NT2/D1 (cell line): Measurements from ENCODE around the gene ODAD2.

Experiments
- DNase-seq: peaks from one replicate; pipeline ENCODE4 v3.0.0-alpha.2; 2011; ENCODE audit warnings: low read depth, low spot score
- H3K27me3 ChIP-seq: 2 replicates; pipeline ENCODE4 v1.6.0; 2011; ENCODE audit warnings: mild to moderate bottlenecking; ENCODE audit not compliant: insufficient read length, insufficient read depth
- H3K36me3 ChIP-seq: 2 replicates; pipeline ENCODE4 v1.6.1; 2011; ENCODE audit warnings: mild to moderate bottlenecking, low read length, mixed read lengths; ENCODE audit not compliant: insufficient read depth, insufficient read length
- H3K4me1 ChIP-seq: 2 replicates; pipeline ENCODE4 v1.5.1; 2011; ENCODE audit not compliant: insufficient read depth, insufficient read length
- H3K4me3 ChIP-seq: 2 replicates; pipeline ENCODE4 v1.5.1; 2011; ENCODE audit warnings: low read depth; ENCODE audit not compliant: insufficient read length
- H3K9ac ChIP-seq: 2 replicates; pipeline ENCODE4 v1.6.0; 2011; ENCODE audit warnings: low read depth; ENCODE audit not compliant: insufficient read length
- H3K9me3 ChIP-seq: 2 replicates; pipeline ENCODE4 v1.5.1; 2011; ENCODE audit warnings: mild to moderate bottlenecking, low read length; ENCODE audit not compliant: insufficient read depth
- SUZ12 ChIP-seq: IDR thresholded peaks from 2 replicates; pipeline ENCODE4 v1.6.1; 2011; ENCODE audit not compliant: insufficient read length, insufficient read depth; ENCODE audit errors: extremely low read depth
- YY1 ChIP-seq: IDR thresholded peaks from 2 replicates; pipeline ENCODE4 v1.6.1; 2011; ENCODE audit not compliant: insufficient read length, insufficient read depth
- ZNF274 ChIP-seq: IDR thresholded peaks from 2 replicates; pipeline ENCODE4 v1.6.1; 2011; ENCODE audit warnings: mild to moderate bottlenecking, low read depth, low read length

The ODAD2 gene

DNA sequence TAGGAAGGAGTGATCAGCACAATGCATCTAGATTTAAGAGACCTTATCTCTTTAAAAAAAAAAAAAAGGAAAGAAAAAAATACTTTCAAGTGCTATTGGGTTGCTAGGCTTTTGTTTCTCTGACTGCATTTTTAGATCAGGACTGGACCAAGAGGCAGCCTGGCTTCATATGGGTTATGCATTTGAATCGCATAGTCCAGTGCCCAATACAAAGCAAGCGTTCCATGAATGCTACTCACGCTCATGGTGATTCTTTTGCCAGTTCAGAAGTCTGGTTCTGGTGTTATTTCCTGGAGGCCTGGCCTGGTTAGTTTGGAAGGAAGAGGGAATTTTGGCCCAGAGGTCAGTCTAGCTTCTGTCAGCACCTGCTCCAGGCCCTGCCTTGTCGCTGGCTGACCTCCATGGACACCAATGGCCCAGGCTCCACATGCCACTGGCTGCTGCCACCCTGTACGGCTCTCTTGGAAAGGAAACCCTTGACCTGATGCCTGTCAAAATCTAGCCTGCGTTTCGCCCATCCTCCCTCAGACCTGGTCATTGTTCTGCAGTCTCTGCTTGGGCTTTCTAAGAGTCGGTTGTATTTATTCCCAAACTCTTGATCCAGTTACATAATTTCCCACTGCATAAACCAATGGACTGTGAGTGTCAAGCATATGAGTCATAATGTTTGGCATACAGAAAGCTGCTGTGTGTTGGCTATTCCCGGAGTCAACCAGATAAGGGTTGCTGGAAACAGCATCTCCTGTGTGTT lies 178.9 kb downstream of the ODAD2 start:
- Histone ChIP-seq H3K27me3 (no peaks in the 10 kb centered on the region), H3K4me1 (no peaks in the 10 kb centered on the region), H3K9me3 (no peaks in the 10 kb centered on the region), H3K4me3 (no peak overlapping the region), H3K36me3 (no peaks in the 10 kb centered on the region), H3K9ac (no peak overlapping the region)
- DNase-seq = no peak
- TF ChIP-seq YY1 = no peak
- no peak for TF ChIP-seq ZNF274
- no peak for TF ChIP-seq SUZ12

DNA sequence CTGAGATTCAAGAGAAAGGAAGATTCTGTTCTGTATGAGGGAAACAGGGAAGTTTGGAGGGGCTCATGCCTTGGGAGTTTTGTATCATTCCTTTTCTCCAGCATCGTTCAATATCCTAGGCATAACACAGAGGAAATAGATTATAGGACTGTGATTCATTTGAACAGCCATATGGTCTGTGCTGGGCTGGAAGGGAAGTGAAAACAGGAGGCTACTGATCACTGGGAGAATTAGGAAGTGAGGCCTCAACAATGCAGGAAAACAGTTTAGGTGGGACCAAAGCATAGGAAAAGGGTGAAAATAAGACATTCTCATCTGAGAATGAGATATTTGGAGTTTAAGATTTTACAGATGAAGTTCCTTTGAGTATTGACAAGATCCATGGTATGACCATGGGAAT lies 182.6 kb downstream of the ODAD2 start:
- DNase-seq = no peak
- Histone ChIP-seq H3K36me3 (no peaks in the 10 kb centered on the region), H3K4me3 (no peak overlapping the region), H3K4me1 (no peaks in the 10 kb centered on the region), H3K9ac (no peak overlapping the region), H3K9me3 (no peaks in the 10 kb centered on the region), H3K27me3 (no peaks in the 10 kb centered on the region)
- no peak for TF ChIP-seq ZNF274
- no peak for TF ChIP-seq YY1
- TF ChIP-seq SUZ12 = no peak

DNA sequence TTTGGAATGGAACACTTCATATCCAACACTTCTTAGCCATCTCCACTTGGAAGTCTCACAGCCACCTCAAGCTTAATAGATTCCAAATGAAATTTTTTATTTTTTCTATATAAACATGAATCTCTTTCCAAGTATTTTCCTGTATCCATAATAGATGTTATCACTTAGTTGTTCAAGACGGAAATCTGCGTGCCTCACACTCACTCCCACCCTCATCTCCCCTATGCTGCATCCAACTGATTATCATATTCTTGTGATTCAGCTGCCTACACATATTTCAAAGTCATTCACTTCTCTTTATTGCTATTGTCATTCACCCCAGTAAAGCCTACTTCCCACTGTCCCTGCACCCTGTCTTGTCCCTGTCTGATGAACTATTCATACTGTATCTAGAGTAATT lies 183.0 kb downstream of the ODAD2 start:
- H3K4me3 ChIP-seq = no peak overlapping the region
- H3K27me3 ChIP-seq = no peaks in the 10 kb centered on the region
- no peaks in the 10 kb centered on the region for H3K4me1 ChIP-seq
- H3K9me3 ChIP-seq = no peaks in the 10 kb centered on the region
- TF ChIP-seq SUZ12 (no peak), YY1 (no peak), ZNF274 (no peak)
- no peaks in the 10 kb centered on the region for H3K36me3 ChIP-seq
- DNase-seq = no peak
- H3K9ac ChIP-seq = no peak overlapping the region

DNA sequence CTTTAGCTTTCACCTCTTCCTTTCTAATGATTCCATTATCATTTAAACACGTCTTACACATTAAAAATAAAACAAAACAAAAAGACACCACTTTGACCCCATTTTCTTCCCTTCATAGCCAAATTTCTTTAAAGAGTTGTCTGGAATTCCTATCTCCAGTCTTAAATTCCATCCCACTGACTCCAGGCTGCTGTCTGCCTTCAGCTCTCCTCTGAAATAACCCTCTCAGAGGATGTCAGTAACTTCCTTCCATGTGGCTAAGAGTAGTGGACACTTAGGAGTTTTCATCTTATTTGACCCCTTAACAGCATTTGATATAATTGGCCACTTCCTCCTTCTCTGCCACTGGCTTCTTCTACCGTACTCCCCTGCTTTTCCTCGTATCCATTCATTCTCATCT lies 183.6 kb downstream of the ODAD2 start:
- Histone ChIP-seq H3K4me1 (no peaks in the 10 kb centered on the region), H3K9me3 (no peaks in the 10 kb centered on the region), H3K9ac (no peak overlapping the region), H3K4me3 (no peak overlapping the region), H3K27me3 (no peaks in the 10 kb centered on the region), H3K36me3 (no peaks in the 10 kb centered on the region)
- TF ChIP-seq SUZ12 (no peak), ZNF274 (no peak), YY1 (no peak)
- DNase-seq = peak; percentile 5

DNA sequence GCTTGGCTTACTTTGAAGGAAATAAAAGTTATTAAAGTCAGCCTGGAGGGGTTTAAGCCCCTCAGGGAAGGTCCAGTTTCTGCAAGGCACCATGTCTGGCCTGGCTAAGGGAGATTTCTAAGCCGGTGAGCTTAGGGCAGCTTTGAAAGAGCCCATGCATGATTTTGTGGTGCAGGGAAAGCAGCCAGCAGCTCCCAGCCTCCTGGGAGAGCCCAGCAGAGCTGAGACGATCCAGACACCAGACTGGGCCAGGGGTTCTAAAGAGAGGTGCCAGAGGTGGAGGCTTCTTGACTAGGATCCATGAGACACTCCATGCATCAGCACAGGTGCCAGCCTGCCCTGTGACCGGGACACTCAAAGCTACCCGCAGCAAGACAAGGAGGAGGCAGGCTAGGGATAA lies 193.7 kb downstream of the ODAD2 start:
- no peak overlapping the region for H3K9ac ChIP-seq
- H3K4me3 ChIP-seq = no peak overlapping the region
- H3K9me3 ChIP-seq = no peaks in the 10 kb centered on the region
- no peaks in the 10 kb centered on the region for H3K27me3 ChIP-seq
- H3K36me3 ChIP-seq = no peaks in the 10 kb centered on the region
- no peaks in the 10 kb centered on the region for H3K4me1 ChIP-seq
- TF ChIP-seq YY1 (no peak), SUZ12 (no peak), ZNF274 (no peak)
- DNase-seq = no peak

DNA sequence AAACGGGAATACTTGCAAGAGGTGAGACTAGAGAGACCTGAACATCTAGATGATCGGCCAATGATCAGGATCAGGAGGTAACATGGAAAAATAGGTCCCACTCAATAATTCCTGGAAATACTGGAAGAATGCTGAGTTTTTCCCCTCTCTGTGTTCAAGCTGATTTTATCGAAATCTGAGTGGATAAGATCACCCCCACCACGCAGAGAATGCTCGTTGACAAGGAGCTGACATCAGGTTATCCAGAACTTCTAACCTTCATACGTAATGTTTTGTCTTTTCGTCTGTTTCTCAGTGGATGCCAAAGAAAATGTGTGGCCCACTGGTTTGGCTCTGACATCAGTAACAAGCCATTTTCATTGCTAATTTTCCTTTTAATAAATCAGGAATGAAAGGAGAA lies 194.7 kb downstream of the ODAD2 start:
- no peak for TF ChIP-seq ZNF274
- TF ChIP-seq SUZ12 = no peak
- TF ChIP-seq YY1 = no peak
- H3K9ac ChIP-seq = no peak overlapping the region
- H3K4me1 ChIP-seq = no peaks in the 10 kb centered on the region
- no peak overlapping the region for H3K4me3 ChIP-seq
- DNase-seq = no peak
- H3K27me3 ChIP-seq = no peaks in the 10 kb centered on the region
- H3K36me3 ChIP-seq = no peaks in the 10 kb centered on the region
- H3K9me3 ChIP-seq = no peaks in the 10 kb centered on the region

DNA sequence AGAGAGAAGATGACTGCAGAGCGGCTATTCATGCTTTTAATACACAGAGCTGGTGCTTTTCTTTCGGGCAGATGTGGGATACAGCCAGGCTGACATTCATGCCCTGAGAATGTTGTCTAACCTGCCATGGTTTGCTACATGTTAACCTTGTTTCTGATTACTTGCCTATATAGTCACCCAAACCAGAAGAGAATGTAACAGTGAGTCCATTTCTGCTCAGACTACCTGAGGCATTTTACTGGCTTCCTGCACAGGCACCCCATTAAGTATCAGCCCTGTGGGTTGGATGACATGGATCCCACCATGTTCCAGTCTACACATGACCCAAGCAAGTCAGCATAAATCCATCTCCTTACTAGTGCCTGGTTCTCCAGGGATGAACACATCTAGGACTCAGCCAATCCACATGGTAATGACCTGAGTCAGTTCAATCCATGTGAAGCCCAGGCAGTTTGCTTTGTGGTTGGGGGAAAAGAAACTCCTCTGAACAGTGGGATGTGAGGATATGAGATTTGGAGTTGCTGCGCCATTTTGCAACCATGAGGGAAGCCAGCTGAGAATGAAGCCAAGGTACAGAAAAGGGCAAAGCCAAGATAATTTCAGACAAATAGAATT lies 197.6 kb downstream of the ODAD2 start:
- no peak for DNase-seq
- Histone ChIP-seq H3K27me3 (no peaks in the 10 kb centered on the region), H3K36me3 (no peaks in the 10 kb centered on the region), H3K9ac (no peak overlapping the region), H3K4me3 (no peak overlapping the region), H3K9me3 (no peaks in the 10 kb centered on the region), H3K4me1 (no peaks in the 10 kb centered on the region)
- TF ChIP-seq YY1 (no peak), SUZ12 (no peak), ZNF274 (no peak)

DNA sequence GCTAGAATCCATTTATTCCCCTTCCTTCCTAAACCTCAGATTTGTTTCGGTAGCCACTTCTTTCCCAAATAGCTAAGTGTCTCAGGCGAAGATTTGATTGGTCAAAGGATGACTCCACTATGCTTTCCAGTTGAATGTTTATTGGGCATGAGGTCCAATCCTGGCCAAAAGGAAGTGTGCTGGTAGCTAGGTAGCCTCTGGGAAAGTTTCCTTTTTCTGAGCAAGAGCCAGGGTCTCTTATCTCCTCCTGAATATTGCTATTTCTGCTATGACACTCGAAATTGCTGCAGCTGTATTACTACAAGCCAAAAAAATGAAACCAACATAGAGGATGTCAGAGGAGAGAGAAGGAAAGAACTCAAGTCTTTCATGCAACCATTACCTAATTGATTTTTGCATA lies 199.8 kb downstream of the ODAD2 start:
- no peak for DNase-seq
- TF ChIP-seq SUZ12 (no peak), YY1 (no peak), ZNF274 (no peak)
- Histone ChIP-seq H3K9ac (no peak overlapping the region), H3K27me3 (no peaks in the 10 kb centered on the region), H3K4me1 (no peaks in the 10 kb centered on the region), H3K4me3 (no peak overlapping the region), H3K9me3 (no peaks in the 10 kb centered on the region), H3K36me3 (no peaks in the 10 kb centered on the region)
